Astrocyte of the cerebellum (primary cell): Measurements from ENCODE around the gene CTBP1.

Experiments used
- DNase-seq: peaks from one replicate; pipeline ENCODE4 v3.0.0-alpha.2; 2011; ENCODE audit warnings: low read depth
- H3K4me3 ChIP-seq: 2 replicates; pipeline ENCODE4 v1.5.1; 2011; ENCODE audit warnings: mild to moderate bottlenecking, low read depth, low read length, moderate library complexity
- CTCF ChIP-seq: IDR thresholded peaks from 2 replicates; pipeline ENCODE4 v1.5.1; 2012; ENCODE audit warnings: low read length, low read depth, moderate library complexity, mild to moderate bottlenecking; ENCODE audit errors: missing control alignments
- in situ Hi-C: cut with HindIII; loops from 2 replicates; pipeline ENCODE4 v1.10.0; 2017; ENCODE audit warnings: low sequenced_read_pairs

CTBP1 gene

GRCh38 chr4:1231637-1232360 is 17.1 kb downstream of the CTBP1 start:
- H3K4me3 ChIP-seq = no peak overlapping the region
- in situ Hi-C loops = no loop called here
- DNase-seq = no peak
- TF ChIP-seq CTCF = no peak

- TF ChIP-seq CTCF = no peak
- DNase-seq = no peak
- in situ Hi-C loops = no loop called here
- no peak overlapping the region for H3K4me3 ChIP-seq
These were observed 17.8 kb downstream of the CTBP1 start for GRCh38 chr4:1230971-1231636.

GRCh38 chr4:1230316-1230715 is 18.6 kb downstream of the CTBP1 start:
- in situ Hi-C loops = no loop called here
- no peak for DNase-seq
- no peak for TF ChIP-seq CTCF

GRCh38 chr4:1229117-1229849 is 19.6 kb downstream of the CTBP1 start:
- H3K4me3 ChIP-seq = no peak overlapping the region
- DNase-seq = no peak
- in situ Hi-C loops = no loop called here

More at GRCh38 chr4:1230316-1230715, 18.6 kb downstream of the CTBP1 start:
- H3K4me3 ChIP-seq = no peak overlapping the region

GRCh38 chr4:1227816-1228215 is 21.1 kb downstream of the CTBP1 start:
- no peak overlapping the region for H3K4me3 ChIP-seq
- no peak for TF ChIP-seq CTCF
- in situ Hi-C loops = no loop called here
- DNase-seq = no peak

More at GRCh38 chr4:1229117-1229849, 19.6 kb downstream of the CTBP1 start:
- TF ChIP-seq CTCF = no peak

- DNase-seq = no peak
- in situ Hi-C loops = no loop called here
- TF ChIP-seq CTCF = no peak
- no peak overlapping the region for H3K4me3 ChIP-seq
These were observed 22.3 kb downstream of the CTBP1 start for GRCh38 chr4:1226598-1226997.
